H4 (cell line): Measurements from ENCODE around the gene XPO5. TPM values are rescaled to one million over a fixed set of nuclear protein-coding genes. Genes with fewer than 3 reads are reported as not detected.
"Not testable (repeated sequence)": the region's sequence is repeated elsewhere in the genome, so short reads cannot be mapped to it uniquely, and the experiment has no call there.

Experiments
- DNase-seq: peaks from one replicate; pipeline ENCODE4 v3.0.0-alpha.2; 2015; ENCODE audit warnings: low spot score
- total RNA-seq: library from RNA; depleted of rRNA; stranded (reverse); fragments of >200 nt; shearing (Covaris generic); gene quantifications from 2 replicates; pipeline ENCODE4 v1.2.3, GENCODE V29; 2014

XPO5 gene
- total RNA-seq, 1 experiment from 2014 or later, result 35.3 TPM

DNA sequence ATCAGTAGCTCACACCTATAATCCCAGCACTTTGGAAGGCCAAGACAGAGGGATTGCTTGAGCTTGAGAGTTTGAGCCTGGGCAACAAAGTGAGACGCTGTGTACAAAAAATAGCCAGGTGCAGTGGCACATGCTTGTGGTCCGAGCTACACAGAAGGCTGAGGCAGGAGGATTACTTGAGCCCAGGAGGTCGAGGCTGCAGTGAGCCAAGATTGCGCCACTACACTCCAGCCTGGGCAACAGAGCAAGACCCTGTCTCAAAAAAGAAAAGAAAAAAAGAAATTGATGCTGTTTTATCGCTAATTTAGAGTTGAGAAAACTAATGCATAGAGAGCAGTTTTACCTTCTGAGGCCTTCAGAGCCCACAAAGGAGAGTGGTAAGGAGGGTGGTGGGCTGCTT lies 77.5 kb downstream of the XPO5 start:
- not testable (repeated sequence) for DNase-seq

DNA sequence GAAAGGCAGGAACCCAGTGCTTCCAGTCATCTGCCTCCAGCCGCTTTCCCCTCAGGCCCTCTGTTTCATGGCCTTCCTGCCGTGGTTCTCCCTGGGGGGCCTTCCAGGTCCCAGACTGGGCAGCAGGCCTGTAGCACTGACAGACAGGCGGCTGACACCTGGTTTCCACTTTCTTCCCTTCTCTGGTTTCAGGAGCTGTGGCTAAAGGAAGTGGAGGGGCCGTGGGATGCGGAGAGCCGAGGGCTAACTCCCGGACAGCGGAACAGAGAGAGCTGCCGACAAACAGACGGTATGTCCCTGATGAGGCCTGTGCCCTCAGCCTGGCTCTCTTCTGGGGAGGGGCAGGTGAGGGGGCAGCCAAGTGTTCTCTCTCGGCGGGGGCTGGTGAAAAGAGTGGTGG lies 78.1 kb downstream of the XPO5 start:
- DNase-seq, result no peak

DNA sequence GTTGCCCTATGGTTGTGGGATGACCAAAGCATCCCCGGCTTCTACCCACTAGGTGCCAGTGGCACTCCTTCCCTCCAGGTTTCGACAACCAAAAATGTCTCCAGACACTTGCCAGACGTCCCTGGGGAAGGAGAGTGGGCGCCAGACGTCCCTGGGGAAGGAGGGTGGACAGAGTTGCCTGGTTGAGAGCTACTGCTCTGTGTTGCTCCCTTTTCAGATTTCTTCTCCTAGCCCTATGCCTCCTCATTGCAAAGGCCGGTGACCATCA lies 78.8 kb downstream of the XPO5 start:
- no peak for DNase-seq

DNA sequence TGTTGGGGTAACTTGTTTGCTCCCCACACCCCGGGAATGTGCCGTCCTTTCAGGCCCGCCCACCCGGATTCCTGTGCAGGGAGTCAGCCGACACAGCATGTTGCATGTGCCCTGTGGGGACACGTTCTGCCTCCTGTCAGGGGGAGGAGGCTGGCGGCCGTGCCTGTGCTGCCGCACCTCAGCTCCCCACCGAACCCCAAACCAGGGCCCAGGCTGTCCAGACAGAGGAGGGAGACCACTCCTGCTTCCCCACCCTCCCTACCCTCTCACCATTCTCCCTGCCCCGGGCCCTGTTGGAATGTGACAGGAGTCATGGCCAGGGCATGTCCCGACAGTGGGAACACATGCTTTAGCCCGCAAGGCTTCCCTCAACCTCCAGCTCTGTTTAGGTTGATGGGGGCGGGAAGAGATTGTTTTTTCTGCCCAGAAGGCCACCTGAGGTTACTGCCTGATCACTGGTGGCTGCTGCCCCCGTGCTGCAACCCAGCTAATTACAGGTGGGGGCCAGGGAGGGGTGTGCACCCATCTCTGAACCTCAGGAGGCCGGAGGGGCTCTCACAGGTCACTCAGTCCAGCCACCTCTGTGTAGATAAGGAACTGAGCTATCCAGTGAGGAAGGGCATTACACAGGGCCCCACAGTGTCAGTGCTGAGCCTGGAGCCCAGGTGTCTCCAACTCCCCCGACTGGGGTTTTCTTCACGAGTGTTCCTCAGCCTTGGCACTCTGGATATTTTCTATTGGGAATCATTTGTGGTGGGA lies 79.3 kb downstream of the XPO5 start:
- no peak for DNase-seq

DNA sequence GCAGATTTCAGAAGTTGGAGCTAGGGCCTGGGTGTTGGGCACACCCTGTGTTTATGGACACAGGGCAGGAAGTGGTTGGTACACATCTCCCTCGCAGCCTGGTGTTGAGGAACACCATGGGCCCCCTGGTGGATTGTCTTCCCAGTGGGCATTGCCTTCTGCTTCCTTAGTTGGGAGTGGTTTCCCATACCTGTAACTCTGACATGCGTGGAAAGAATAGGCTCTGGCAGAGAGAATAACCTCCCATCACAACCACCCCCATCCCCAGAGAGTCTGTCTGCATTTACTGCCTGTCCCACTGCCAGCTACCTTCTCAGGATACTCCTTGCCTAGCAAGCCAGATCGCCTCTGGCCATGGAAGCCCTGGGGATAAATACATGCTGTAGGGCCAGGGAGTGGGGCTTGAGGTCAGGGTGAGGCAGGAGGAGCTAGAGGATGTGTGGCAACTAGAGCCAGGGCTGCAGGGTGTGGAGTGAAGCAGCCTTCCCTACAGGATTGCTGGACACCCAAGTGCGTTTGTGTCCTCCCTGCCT lies 80.4 kb downstream of the XPO5 start:
- DNase-seq, result peak; percentile 69

DNA sequence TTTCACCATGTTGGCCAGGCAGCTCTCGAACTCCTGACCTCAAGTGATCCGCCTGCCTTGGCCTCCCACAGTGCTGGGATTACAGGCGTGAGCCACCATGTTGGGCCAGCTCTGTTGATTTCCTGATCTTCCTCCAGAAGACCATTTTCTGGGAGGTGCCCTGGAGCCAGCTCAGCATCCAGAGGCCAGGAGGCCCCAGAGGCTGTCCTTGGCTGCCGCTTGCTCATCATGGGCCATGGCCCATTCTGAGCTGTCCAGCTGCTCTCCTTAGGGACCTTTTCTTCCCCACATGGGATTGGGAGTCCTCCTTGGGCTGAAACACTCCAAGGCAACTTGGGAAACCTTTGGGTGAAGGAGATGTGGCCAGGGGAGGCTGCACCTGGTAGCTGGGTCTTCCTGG lies 81.1 kb downstream of the XPO5 start:
- DNase-seq, result no peak

DNA sequence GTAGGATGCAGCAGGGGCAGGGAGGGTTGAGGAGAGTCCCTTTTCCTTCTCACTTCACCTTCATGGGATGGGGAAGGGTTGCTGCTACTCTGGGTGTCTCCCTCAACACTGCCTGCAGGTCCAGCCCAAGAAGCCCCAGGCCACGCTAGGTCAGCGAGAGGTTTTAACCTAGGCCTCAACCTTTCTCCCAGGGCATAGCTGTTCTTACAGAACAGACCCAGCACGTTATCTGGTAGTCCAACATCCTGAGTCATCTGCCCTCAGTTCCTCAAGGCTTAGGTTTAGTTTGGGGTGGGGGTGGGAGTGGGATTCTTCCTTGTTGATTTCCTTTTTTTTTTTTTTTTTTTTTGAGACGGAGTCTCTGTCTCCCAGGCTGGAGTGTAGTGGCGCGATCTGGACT lies 81.5 kb downstream of the XPO5 start:
- DNase-seq, result no peak

DNA sequence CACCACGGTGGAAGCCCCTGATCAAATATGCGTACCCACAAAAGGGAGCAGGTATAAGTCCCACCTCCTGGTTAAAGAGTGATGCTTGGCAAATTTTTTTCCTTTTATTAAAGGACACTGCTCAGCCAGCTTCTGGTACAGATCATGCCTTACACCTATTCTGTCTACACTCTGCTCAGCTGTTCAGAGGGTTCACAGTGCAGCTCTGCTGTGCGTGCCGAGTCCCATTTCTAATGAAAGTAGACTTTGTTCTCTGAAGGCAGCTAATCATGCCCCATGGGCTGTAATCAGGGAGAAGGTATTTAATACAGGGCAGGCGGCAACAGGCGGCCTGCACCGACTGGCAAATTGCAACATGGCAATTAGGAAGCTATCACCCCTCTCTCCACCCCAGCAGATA lies 82.0 kb downstream of the XPO5 start:
- no peak for DNase-seq

DNA sequence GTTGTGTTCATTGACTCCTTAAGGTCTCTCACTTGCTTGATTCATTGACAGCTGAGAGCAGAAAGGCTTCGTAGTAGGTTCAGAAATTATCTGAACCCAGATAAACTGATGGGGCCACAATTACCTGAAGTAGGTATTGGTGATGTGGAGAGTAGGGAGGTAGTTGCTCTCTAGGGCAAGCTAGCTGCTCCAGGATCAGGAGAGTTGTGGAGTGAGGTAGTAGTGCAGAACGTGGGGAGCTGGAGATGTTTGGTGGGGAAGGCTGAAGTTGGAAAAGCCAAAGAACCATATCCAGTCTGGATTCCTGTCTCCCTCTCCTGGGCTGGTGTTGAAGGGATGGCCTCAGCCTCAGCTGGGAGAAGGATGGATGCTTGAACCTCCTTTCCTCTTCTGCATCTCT lies 82.6 kb downstream of the XPO5 start:
- no peak for DNase-seq

DNA sequence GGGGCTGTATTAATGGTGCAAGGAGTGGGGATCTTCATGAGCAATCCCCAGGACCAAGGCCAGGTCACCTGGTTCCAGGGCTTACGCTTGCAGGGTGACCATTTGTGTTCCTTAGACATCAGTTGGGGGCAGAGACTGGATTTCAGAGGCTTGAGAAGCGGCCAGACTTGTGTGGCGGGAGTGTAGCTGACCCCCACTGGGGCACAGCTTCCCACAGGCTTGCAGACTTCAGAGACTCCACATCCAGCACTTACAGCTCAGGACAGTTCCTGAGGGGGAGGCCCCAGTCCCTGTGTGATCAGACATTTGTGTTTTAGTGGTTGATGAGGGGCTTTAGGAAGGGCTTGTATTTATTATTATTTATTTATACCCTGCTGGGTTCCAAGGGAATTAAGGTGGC lies 83.2 kb downstream of the XPO5 start:
- DNase-seq, result no peak

DNA sequence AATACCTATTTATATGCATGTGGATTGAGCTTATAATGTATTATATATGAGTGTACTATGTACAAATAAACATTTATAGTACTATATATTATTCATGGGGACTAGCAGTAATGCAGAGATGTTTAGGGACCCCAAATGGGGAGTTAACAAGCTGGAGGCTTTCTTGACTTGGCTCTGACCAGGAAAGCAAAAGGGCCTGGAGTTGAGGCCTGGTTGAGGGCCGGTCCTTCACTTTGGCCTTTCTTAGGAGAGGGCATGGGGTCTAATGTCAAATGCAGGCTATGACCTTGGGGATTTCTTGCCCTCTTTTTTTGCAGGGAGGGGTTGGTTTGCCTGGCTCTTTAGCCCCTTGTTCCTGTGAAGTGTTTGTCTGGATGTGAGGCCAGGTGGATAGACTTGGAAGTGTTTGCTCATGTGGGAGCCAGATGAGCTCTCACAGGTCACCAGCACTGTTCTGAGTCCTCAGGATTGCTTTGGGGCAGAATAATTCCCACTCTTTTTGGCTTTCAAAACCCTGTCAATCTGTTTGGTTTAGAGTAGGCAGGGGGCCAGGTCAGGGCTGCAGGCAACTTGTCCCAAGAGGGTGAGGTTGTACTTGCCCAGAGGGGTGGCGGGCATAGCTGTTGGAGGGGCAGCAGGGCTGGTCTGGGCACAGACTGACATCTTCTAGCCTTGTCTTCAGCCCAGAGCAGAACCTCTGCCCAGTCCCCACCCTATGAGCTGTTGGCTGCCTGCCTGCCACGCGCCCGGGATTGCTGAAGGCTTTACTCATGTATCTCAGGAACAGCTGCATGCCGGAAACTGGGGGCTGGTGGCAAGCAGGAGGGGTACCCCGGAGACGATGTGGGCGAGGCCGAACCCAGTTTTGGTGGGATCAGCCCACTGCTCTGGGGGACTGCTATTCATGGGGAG lies 83.8 kb downstream of the XPO5 start:
- no peak for DNase-seq

DNA sequence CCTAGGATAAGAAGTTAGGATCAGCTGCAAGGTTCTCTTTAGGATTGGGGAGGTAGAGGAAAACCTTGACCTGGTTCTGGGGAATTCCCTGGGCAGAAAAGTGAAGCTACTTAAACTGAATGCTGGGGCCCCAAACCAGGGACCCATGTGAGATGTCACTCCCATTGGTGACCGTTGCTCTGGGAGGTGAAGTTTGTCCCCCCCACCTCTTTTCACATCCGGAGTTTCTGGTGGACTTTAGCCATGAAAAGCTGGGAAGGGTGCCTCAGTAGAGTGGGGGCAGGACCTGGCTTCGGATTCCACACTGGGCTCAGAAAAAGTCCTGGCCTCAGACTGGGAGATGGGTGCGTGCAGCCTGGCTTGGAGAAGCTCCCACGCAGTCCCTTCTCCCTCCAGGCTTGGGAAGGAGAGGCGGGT lies 85.3 kb downstream of the XPO5 start:
- no peak for DNase-seq

DNA sequence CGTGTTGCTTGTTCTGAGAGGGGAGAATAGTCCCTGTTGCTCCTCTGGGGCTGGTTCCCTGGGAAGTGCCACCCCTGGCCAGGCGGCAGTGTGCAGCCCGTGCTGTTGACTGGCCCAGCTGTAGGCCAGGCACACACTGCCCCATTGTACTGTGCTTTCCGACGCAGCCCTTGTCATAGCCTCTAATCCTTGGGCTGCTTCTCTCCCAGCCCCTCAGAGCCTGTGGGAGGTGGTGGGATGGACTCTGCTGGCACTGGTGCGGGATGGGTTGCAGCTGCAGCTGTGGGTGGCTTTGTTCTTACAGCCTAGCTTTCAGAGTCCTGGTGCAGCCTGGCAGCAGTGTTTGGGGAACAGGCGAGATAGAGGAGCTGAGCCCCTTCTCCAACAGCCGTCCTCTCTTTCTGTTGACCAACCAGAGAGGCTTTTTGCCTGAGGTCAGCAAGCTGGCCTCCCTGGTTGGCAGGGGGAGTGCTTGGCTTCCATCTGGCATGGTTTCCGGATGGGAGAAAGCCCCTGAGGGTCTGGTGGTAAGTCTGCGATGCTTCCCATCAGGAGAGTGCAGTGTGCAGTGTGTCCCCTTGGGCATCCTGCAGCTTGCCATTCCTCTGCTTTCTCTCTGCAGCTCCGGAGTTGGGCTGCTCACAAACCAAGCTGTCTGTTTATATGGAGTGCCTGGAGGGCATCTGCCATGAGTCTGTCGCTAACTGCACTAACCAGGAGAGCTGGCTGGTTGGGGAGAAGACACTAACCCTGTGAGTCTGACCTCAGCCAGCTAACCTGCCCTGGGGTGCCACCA lies 86.4 kb downstream of the XPO5 start:
- DNase-seq, result no peak

DNA sequence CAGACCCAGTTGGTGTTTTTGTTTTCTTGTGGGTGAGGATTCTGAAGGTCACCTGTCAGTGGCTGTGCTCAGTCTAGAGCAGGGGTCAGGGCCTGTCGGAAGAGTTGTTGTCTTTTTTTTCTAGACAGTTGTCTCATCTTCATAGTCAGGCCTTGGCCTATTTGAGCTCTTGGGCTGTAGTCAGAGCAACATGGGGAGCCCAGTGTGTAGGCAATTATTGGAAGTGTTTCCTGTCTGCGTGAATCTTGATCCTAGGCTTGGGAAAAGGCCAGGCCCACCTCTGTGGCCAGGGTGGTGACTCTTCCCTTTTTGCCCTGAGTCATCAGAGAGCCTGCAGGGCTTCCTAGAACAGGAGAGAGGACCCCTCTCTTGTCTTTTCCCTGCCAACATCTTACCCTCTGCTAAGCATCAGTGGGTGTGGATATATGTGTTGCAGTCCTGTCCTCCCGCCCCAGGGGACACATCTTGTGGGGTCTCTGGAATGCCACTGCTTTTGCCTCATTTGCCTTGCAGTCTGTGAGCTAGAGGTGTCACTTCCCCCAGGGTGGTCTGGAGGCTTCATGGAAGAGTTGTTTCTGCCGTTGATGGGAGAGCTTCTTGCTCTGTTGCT lies 87.1 kb downstream of the XPO5 start:
- DNase-seq, result no peak

DNA sequence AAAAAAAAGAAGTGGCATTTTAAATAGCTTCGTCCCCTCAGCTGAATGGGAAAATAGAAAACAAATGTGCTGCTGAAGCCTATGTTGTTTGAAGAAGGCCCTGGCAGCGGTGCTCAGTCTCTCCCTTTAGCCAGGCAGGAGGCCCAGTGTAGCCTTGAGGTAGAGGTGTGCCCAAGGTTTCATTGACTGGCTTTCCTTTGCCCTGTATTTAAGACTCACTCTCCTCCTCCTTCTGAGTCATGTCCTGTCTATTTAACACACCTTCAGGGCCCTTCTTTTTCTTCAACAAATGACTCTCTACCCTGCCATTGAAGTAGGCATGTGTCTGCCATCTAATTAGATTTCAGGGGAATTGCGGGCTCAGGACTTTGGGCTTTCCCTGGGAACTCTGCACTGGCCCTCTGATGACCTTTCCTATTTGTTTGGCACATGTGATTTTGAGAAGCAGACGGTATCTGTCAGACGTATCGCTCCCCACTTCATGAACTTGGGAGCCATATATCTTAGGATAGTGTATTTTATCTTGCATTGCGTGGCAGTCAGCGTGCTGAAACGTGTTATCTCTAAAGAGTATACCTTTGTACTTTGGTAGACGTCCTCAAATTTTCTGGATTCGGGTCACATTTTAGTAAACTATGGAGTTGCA lies 94.1 kb downstream of the XPO5 start:
- no peak for DNase-seq

DNA sequence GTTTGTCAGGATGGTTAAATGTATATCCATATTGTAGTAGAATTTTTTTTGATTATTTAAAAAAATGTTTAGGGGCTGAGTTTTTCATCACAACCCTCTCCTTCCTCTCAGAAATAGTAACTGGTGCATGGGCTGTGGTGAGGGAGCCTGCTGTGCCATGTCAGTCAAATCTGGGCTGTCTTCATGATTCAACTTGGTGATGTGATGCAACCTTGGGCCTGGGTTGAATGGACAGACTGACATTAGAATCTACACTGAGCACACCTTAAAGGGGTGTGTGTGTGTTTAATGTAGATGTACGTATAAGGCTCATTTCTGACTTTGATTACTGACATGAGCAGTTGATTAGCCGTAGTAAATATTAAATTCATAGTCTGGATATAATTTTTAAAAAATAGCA lies 94.8 kb downstream of the XPO5 start:
- no peak for DNase-seq

DNA sequence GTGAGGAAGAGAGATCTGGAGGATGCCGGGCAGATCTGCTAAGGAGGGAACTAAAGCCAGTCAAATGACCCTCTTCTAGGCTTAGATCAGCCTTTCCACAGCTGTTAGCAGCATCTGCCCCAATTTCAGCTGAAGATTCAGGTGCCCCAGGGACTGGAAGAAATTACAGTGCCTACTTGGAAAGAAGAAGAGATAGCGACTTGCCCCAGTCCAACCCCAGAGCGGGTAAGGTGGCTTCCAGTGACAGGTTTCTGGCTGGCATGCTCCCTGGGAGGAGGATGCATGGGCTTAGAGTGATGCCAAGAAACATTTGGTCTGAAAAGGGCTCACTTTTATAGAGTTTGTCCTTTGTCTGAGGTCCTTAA lies 97.8 kb downstream of the XPO5 start:
- DNase-seq, result no peak

DNA sequence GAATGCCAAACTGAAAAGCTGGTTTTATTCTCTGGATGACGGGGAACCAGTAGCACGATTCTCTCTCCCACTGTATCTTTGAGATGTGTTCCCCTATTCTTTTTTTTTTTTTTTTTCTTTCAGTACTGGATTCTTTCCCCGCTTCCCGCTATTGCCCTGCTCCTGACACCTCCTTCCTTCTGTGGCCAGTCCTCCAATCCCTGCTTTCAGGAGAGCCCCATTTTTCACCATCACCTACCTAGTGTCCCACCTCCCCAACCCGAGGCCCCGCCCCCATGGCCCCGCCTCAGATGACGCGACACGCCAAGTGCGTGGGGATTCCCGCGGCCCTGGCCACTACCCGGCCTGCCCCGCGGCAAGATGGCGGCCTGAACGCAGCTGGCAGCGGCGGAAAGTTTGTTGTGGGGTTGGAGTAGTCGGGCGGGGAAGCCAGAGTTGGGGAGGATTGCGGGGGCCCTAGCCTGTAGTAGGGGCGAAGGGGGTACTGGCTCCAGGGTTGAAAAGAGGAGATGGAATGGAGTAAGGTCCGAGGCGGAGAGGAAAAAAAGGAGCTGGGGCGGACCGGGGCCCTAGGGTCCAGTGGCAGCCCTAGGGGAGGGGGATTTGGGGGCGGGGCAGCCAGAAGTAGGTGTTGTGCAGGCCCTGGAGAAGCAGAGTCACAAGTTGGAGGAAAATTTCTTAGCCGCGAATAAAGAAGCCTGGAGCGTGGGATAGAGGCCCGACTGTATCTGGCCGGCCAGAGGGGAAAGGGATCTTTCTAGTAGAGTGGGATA lies 98.4 kb downstream of the XPO5 start, which contains the start of gene TJAP1:
Gene TJAP1, plus strand, starts transcription at position 336 of the 773 bp plus-strand sequence. CDS start 21,432 bp downstream, outside the sequence.
- DNase-seq, result peak; percentile 85

DNA sequence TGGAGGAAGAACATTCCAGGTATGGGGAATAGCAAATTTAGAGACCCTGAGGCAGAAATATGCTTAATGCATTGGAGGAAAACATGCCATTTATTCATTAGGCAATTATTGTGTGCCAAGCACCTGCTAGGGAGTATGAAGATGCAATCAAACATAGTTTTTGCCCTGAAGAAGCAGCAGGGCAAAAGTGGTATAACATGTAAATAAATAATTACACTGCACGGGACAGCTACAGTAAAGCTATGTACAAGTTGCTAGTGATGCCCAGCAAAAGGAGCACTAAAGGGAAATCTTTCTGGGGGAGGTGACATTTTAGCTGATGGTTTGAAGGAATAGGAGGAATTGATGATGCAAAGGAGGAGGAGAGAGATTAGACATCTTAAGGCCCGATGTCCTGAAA lies 99.1 kb downstream of the XPO5 start:
- DNase-seq, result no peak

DNA sequence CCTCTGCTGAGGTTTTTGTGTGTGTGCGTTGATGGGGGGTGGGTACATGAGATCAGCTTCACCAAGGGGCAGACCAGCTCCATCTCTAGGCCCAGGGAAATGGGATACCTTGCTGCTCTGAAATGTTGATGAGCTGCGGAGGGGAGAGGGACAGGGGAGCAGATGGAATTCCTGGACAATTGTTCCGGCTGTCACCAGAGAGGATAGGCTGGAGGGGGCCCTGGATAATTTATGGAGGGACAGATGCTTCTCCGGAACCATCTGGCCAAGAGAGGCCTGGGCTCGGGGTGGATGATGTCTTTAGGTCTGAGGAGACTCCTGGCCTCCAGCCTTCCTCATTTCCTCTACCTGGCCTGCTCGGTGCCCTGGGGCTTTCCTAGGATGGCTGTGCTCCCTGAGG lies 100.3 kb downstream of the XPO5 start:
- no peak for DNase-seq

DNA sequence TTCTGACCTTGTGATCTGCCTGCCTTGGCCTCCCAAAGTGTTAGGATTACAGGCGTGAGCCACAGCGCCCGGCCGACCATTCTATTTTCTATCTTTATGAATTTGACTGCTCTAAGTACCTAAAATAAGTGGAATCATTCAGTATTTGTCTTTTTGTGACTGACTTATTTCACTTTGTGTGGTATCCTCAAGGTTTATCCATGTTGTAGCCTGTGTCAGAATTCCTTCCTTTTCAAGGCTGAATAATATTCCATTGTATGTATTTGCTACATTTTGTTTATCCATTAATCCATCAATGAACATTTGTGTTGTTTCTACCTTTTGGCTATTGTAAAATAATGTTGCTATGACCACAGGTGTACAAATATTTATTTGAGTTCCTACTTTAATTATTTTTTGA lies 103.3 kb downstream of the XPO5 start:
- no peak for DNase-seq
